Vagina (tissue), 2 donors: ENCODE results near the gene KIF5A.

ENCODE experiments used
- CTCF ChIP-seq, 3 experiments: fragments of 450-650 bp in 2 of 3; fragments of 200-600 bp in 1 of 3; sonication (generic) in 1 of 3; IDR thresholded peaks; one replicate each; pipeline ENCODE4 v1.5.1; 2017 to 2019; ENCODE audit warnings: antibody characterized with exemption in 3 of 3, mild to moderate bottlenecking in 2 of 3, moderate library complexity in 2 of 3
- POLR2A ChIP-seq, 2 donors: fragments of 450-650 bp; IDR thresholded peaks; one replicate each; pipeline ENCODE4 v1.6.1; 2017; ENCODE audit warnings: antibody characterized with exemption in 2 of 2, mild to moderate bottlenecking in 2 of 2, moderate library complexity in 2 of 2

- TF ChIP-seq CTCF (IDR thresholded peaks at IDR 0.05) = no peak
- no peak for TF ChIP-seq POLR2A (IDR thresholded peaks at IDR 0.05)
Observed at GRCh38 chr12:57511161-57511560, 38.7 kb upstream of the KIF5A start.
